ENCODE results near the gene PIAS1. TPM values are rescaled to one million over a fixed set of nuclear protein-coding genes. Genes with fewer than 3 reads are reported as not detected.

The PIAS1 gene
- total and polyA plus RNA-seq, 8 donors: 10.6 to 29.0 (median 17.6) TPM

DNA sequence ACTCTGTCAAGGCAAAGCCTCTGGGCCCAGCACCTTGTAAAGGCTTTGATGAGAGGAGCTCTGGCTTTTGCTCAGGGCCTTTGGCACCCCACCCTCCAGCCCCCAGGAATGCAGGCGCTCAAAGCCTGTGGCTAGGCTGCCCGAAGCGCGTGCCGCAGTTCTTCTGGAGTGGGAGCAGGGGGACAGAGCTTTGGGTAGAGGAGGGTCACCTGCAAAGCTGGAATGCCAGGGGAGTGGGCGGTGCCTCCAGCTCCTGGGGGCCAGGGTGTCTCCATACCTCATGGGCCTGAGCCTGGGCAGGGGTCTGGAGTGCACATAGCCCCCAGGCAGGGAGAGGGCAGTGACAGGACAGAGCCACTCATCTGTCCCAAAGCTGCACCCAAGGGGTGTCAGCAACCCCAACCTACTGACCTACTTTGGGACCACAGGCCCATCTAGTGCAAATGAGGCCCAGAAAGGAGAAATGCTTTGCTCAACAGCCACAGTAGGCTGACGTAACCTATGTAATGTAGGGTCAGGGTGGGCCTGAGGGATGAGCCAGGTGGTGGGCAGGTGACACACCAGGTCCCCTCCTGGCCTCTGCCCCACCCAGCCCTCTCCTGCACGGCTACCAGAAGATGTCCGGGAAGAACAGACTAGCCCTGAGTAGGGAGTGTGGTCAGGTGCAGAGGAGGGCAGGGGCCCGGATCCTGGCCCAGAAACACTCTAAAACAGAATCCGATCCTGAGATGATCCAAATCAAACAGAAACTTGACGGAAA lies 153.2 kb downstream of the PIAS1 start:
- no peak for FAIRE-seq
- no peak for ATAC-seq
- DNase-seq: no peak
- Histone ChIP-seq H3K36me3 (no peaks in the 10 kb centered on the region), H3K9me3 (no peaks in the 10 kb centered on the region), H3K4me1 (peaks cover 7 to 12% (median 7%) of the 10 kb centered on the region in 3 donors), H3K27me3 (no peaks in the 10 kb centered on the region), H3K4me3 (no peak overlapping the region), H3K27ac (no peak overlapping the region)
- no peak for TF ChIP-seq CTCF (IDR thresholded peaks at IDR 0.05)
- intact Hi-C loops (cut with DNase I): no loop called here
- WGBS, 2 donors: 85 to 93% methylated on average over 12 of the region's 12 CpGs

GRCh38 chr15:68208136-68208535 lies 154.0 kb downstream of the PIAS1 start:
- no peak for TF ChIP-seq CTCF (IDR thresholded peaks at IDR 0.05)
- Histone ChIP-seq H3K4me1 (peaks cover 7 to 12% (median 7%) of the 10 kb centered on the region in 3 donors), H3K4me3 (no peak overlapping the region), H3K27me3 (no peaks in the 10 kb centered on the region), H3K27ac (no peak overlapping the region), H3K9me3 (no peaks in the 10 kb centered on the region), H3K36me3 (no peaks in the 10 kb centered on the region)
- WGBS, 2 donors: 90 to 91% methylated on average over 16 of the region's 16 CpGs
- DNase-seq (peak in 1 of 6 donors; percentile 35), FAIRE-seq (no peak), ATAC-seq (no peak)
- intact Hi-C loops (cut with DNase I): no loop called here

GRCh38 chr15:68208636-68209240 lies 154.6 kb downstream of the PIAS1 start:
- Histone ChIP-seq H3K27ac (no peak overlapping the region), H3K27me3 (no peaks in the 10 kb centered on the region), H3K4me3 (no peak overlapping the region), H3K4me1 (peaks cover 7 to 12% (median 7%) of the 10 kb centered on the region in 3 donors), H3K36me3 (no peaks in the 10 kb centered on the region), H3K9me3 (no peaks in the 10 kb centered on the region)
- no peak for FAIRE-seq
- intact Hi-C loops (cut with DNase I): no loop called here
- WGBS, 2 donors: 89 to 92% methylated on average over 13 of the region's 13 CpGs
- DNase-seq: peak in 1 of 6 donors; percentile 39
- no peak for TF ChIP-seq CTCF (IDR thresholded peaks at IDR 0.05)
- ATAC-seq: no peak

DNA sequence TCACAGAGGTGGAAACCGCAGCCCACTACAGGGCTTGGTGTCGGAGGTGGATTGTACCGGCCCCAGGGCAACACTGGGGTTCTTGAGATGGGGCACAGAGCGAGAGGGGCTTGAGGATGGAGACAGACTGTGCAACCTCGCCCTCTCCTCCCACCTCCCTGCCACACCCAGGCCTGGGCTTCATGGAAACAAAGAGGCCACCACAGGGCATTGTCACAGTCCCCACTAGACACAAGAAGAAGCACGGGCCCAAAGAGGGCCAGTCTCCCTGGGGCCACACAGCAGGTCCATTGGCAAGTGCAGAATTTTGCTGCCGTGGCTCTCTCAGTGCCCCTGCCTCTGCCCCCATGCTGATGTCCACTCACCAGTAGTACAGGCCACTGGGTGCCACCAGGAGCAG lies 155.2 kb downstream of the PIAS1 start:
- no peak overlapping the region for H3K4me3 ChIP-seq
- ATAC-seq: no peak
- FAIRE-seq: no peak
- H3K27me3 ChIP-seq: no peaks in the 10 kb centered on the region
- no peaks in the 10 kb centered on the region for H3K36me3 ChIP-seq
- peak in 1 of 6 donors; percentile 29 for DNase-seq
- H3K4me1 ChIP-seq: peaks cover 7 to 12% (median 7%) of the 10 kb centered on the region in 3 donors
- intact Hi-C loops (cut with DNase I): no loop called here
- H3K9me3 ChIP-seq: no peaks in the 10 kb centered on the region
- 82 to 87% methylated on average over 7 of the region's 7 CpGs for WGBS, 2 donors
- TF ChIP-seq CTCF (IDR thresholded peaks at IDR 0.05): no peak
- no peak overlapping the region for H3K27ac ChIP-seq
